ENCODE results near the gene RANGRF. TPM values are rescaled to one million over a fixed set of nuclear protein-coding genes. Genes with fewer than 3 reads are reported as not detected.

RANGRF gene
- total RNA-seq, 6 experiments from 2014 or later: 4.7 to 9.5 (median 6.8) TPM

- DNase-seq (peak; percentile 52 to 89 (median 79)), ATAC-seq (peak; percentile 72 to 85 (median 78))
- intact Hi-C loops (cut with DNase I): no loop called here
- Histone ChIP-seq H3K9me3 (no peaks in the 10 kb centered on the region), H3K4me3 (no peak overlapping the region), H3K27me3 (no peaks in the 10 kb centered on the region), H3K27ac (peak overlapping the region in 2 of 3 donors; percentile 18 to 39), H3K36me3 (no peaks in the 10 kb centered on the region), H3K4me1 (peaks cover 0 to 44% (median 10%) of the 10 kb centered on the region in 4 donors)
- 46% methylated on average over 6 of the region's 10 CpGs for WGBS (ENCODE audit: insufficient coverage, low coverage, low lambda C conversion rate, missing lambda C conversion rate)
- TF ChIP-seq POLR2A (IDR thresholded peaks at IDR 0.05) (no peak), CTCF (IDR thresholded peaks at IDR 0.05) (no peak)
Observed at GRCh38 chr17:8285270-8286181, 2.9 kb upstream of the RANGRF start.

- no peak for TF ChIP-seq POLR2A (IDR thresholded peaks at IDR 0.05)
- no peak for TF ChIP-seq CTCF (IDR thresholded peaks at IDR 0.05)
- WGBS (ENCODE audit: insufficient coverage, low coverage, low lambda C conversion rate, missing lambda C conversion rate): 18% methylated on average over 11 of the region's 19 CpGs
- Histone ChIP-seq H3K4me1 (peaks cover 0 to 44% (median 10%) of the 10 kb centered on the region in 4 donors), H3K4me3 (peak overlapping the region; percentile 59 to 80 (median 62)), H3K27ac (peak overlapping the region; percentile 80 to 92 (median 85)), H3K9me3 (no peaks in the 10 kb centered on the region), H3K36me3 (no peaks in the 10 kb centered on the region), H3K27me3 (no peaks in the 10 kb centered on the region)
- intact Hi-C loops (cut with DNase I): no loop called here
- DNase-seq: no peak
- ATAC-seq: peak in 1 of 4 donors; percentile 1
Observed at GRCh38 chr17:8287651-8288335, 677 bp upstream of the RANGRF start.

- Histone ChIP-seq H3K27ac (peak overlapping the region; percentile 80 to 92 (median 85)), H3K36me3 (no peaks in the 10 kb centered on the region), H3K9me3 (no peaks in the 10 kb centered on the region), H3K4me3 (peak overlapping the region; percentile 59 to 80 (median 62)), H3K27me3 (no peaks in the 10 kb centered on the region), H3K4me1 (peaks cover 0 to 44% (median 10%) of the 10 kb centered on the region in 4 donors)
- WGBS (ENCODE audit: insufficient coverage, low coverage, low lambda C conversion rate, missing lambda C conversion rate): no CpG with 5 or more reads among the region's 17 CpGs
- ATAC-seq: no peak
- no peak for TF ChIP-seq POLR2A (IDR thresholded peaks at IDR 0.05)
- no peak for TF ChIP-seq CTCF (IDR thresholded peaks at IDR 0.05)
- intact Hi-C loops (cut with DNase I): no loop called here
- no peak for DNase-seq
Observed at GRCh38 chr17:8289103-8289397, 580 bp downstream of the RANGRF start.

- ATAC-seq (no peak), DNase-seq (no peak)
- H3K36me3 ChIP-seq: no peaks in the 10 kb centered on the region
- H3K27me3 ChIP-seq: no peaks in the 10 kb centered on the region
- peaks cover 0 to 48% (median 8%) of the 10 kb centered on the region in 4 donors for H3K4me1 ChIP-seq
- H3K27ac ChIP-seq: no peak overlapping the region
- H3K4me3 ChIP-seq: no peak overlapping the region
- WGBS (ENCODE audit: insufficient coverage, low coverage, low lambda C conversion rate, missing lambda C conversion rate): 100% methylated on average over 3 of the region's 3 CpGs
- no peak for TF ChIP-seq CTCF (IDR thresholded peaks at IDR 0.05)
- no peak for TF ChIP-seq POLR2A (IDR thresholded peaks at IDR 0.05)
- H3K9me3 ChIP-seq: no peaks in the 10 kb centered on the region
- intact Hi-C loops (cut with DNase I): no loop called here
Observed at GRCh38 chr17:8290043-8290442, 1.6 kb downstream of the RANGRF start.

All from right lobe of liver (tissue), 6 donors.